ENCODE data around the gene KIF11.

- TF ChIP-seq CTCF (IDR thresholded peaks at IDR 0.05; ENCODE audit: low read length) (no peak), EZH2 (optimal IDR thresholded peaks at IDR 0.05; ENCODE audit: low read depth, low read length) (no peak), EZH2phosphoT487 (IDR thresholded peaks at IDR 0.05; ENCODE audit: low read length) (no peak)
Measured at GRCh38 chr10:92702301-92702916, 109.5 kb downstream of the KIF11 start.
